Endothelial cell of umbilical vein (primary cell): Measurements from ENCODE around the gene FAS. TPM values are rescaled to one million over a fixed set of nuclear protein-coding genes. Genes with fewer than 3 reads are reported as not detected.

ENCODE experiments used
- BruUV-seq: library from RNA; stranded (reverse); fragments of 400-500 nt; replicated peaks from 2 replicates; lab custom pipeline; 2021; lab: Mats Ljungman, UMichigan
- CTCF ChIA-PET: fragments of 300-600, 350-600 bp; sonication (Branson Sonifier 250); formaldehyde crosslinking; loops from one replicate; lab custom pipeline; 2021; ENCODE audit warnings: antibody characterized with exemption, inconsistent platforms; lab: Charles Lee
- POLR2A ChIA-PET: fragments of 300-600, 350-600 bp; sonication (Branson Sonifier 250); formaldehyde crosslinking; loops from one replicate; lab custom pipeline; 2021; ENCODE audit warnings: antibody characterized with exemption, inconsistent platforms; lab: Charles Lee
- DNase-seq: peaks from one replicate; pipeline ENCODE4 v3.0.0-alpha.2; 2011; ENCODE audit warnings: low read depth, low spot score
- FAIRE-seq: peaks from 2 replicates; lab custom pipeline; 2011; peaks lifted over from hg19 to GRCh38; lab: Jason Lieb, UNC
- H2AFZ ChIP-seq: 2 replicates; pipeline ENCODE4 v1.6.0; 2012; ENCODE audit warnings: low read depth, low read length, control low read depth, inconsistent platforms
- H3K27ac ChIP-seq: 2 replicates; pipeline ENCODE4 v1.5.1; 2011; ENCODE audit warnings: low read depth, mild to moderate bottlenecking, control low read depth, low read length, moderate library complexity; ENCODE audit not compliant: insufficient read depth
- H3K27me3 ChIP-seq, 2 experiments: 2 replicates each; pipeline versions ENCODE4 v1.6.0 to v1.6.1; 2011; ENCODE audit warnings: low read length in 2 of 2, mixed read lengths in 1 of 2; ENCODE audit not compliant: control insufficient read depth in 2 of 2, insufficient read depth in 2 of 2
- H3K36me3 ChIP-seq, 2 experiments: 2 replicates in 1 of 2; 3 replicates in 1 of 2; pipeline ENCODE4 v1.5.1; 2011; ENCODE audit warnings: low read length in 2 of 2, mild to moderate bottlenecking in 1 of 2, moderate library complexity in 1 of 2; ENCODE audit not compliant: control insufficient read depth in 2 of 2, insufficient read depth in 2 of 2; ENCODE audit errors: extremely low read depth in 1 of 2
- H3K4me1 ChIP-seq: 3 replicates; pipeline ENCODE4 v1.5.1; 2011; ENCODE audit warnings: mild to moderate bottlenecking, low read length; ENCODE audit not compliant: control insufficient read depth, insufficient read depth; ENCODE audit errors: extremely low read depth
- H3K4me2 ChIP-seq: 2 replicates; pipeline ENCODE4 v1.6.1; 2011; ENCODE audit warnings: low read length, control low read depth, mixed read lengths; ENCODE audit not compliant: insufficient read depth
- H3K4me3 ChIP-seq, 3 experiments: fragments of 200-600 bp in 1 of 3; sonication (generic), shearing (Covaris generic) in 1 of 3; replicated peaks in 1 of 3; 2 replicates each; pipeline ENCODE4 v1.5.1; 2011 to 2016; ENCODE audit warnings: control low read depth in 3 of 3, low read length in 3 of 3, mild to moderate bottlenecking in 2 of 3, inconsistent platforms in 1 of 3, low read depth in 1 of 3, moderate library complexity in 1 of 3; ENCODE audit not compliant: insufficient read depth in 1 of 3
- H3K79me2 ChIP-seq: 2 replicates; pipeline ENCODE4 v1.6.0; 2012; ENCODE audit warnings: low read length, inconsistent platforms; ENCODE audit not compliant: control insufficient read depth, insufficient read depth
- H3K9ac ChIP-seq: replicated peaks from 2 replicates; pipeline ENCODE3; 2011; ENCODE audit warnings: low read length, control low read depth; ENCODE audit not compliant: insufficient read depth; ENCODE audit errors: extremely low read depth
- H3K9me1 ChIP-seq: replicated peaks from 3 replicates; pipeline ENCODE4 v1.6.0; 2011; ENCODE audit warnings: mild to moderate bottlenecking, low read length; ENCODE audit not compliant: control insufficient read depth, insufficient read depth; ENCODE audit errors: extremely low read depth
- H3K9me3 ChIP-seq: replicated peaks from 2 replicates; pipeline ENCODE4 v1.5.1; 2012; ENCODE audit warnings: low read length, inconsistent platforms; ENCODE audit not compliant: control insufficient read depth, insufficient read depth
- H4K20me1 ChIP-seq: replicated peaks from 2 replicates; pipeline ENCODE3; 2011; ENCODE audit warnings: mild to moderate bottlenecking, low read length; ENCODE audit not compliant: control insufficient read depth, insufficient read depth; ENCODE audit errors: extremely low read depth
- EZH2 ChIP-seq: IDR thresholded peaks from 2 replicates; pipeline ENCODE4 v1.6.1; 2012; ENCODE audit warnings: borderline replicate concordance, low read depth, mild to moderate bottlenecking, moderate library complexity, low read length, inconsistent platforms; ENCODE audit not compliant: severe bottlenecking
- FOS ChIP-seq: IDR thresholded peaks from 2 replicates; pipeline ENCODE4 v1.6.1; 2011; ENCODE audit warnings: mild to moderate bottlenecking, low read length, moderate library complexity, borderline replicate concordance; ENCODE audit not compliant: insufficient read depth
- GATA2 ChIP-seq: IDR thresholded peaks from 2 replicates; pipeline ENCODE4 v1.7.0; 2011; ENCODE audit warnings: low read depth, mild to moderate bottlenecking, moderate library complexity, mixed read lengths, low read length; ENCODE audit not compliant: insufficient read length, insufficient read depth
- JUN ChIP-seq: IDR thresholded peaks from 2 replicates; pipeline ENCODE4 v1.6.1; 2011; ENCODE audit warnings: borderline replicate concordance, low read depth; ENCODE audit not compliant: insufficient read length, insufficient read depth
- MAX ChIP-seq: IDR thresholded peaks from 2 replicates; pipeline ENCODE4 v1.6.1; 2011; ENCODE audit not compliant: insufficient read depth, insufficient read length
- MYC ChIP-seq: IDR thresholded peaks from one replicate; pipeline ENCODE4 v1.6.1; 2011; ENCODE audit warnings: mild to moderate bottlenecking, low read depth, low read length
- POLR2A ChIP-seq: IDR thresholded peaks from 2 replicates; pipeline ENCODE4 v1.6.1; 2012; ENCODE audit warnings: low read depth, mild to moderate bottlenecking, control low read depth, low read length
- POLR2AphosphoS5 ChIP-seq: IDR thresholded peaks from 2 replicates; pipeline ENCODE4 v1.6.1; 2012; ENCODE audit warnings: low read depth, mild to moderate bottlenecking, control low read depth, low read length, moderate library complexity; ENCODE audit not compliant: insufficient read depth
- dilution Hi-C: fragments of 300-500 bp; cut with MboI; formaldehyde crosslinking; loops from one replicate; pipeline ENCODE4 v1.15.0; 2019; ENCODE audit warnings: low sequenced_read_pairs; ENCODE audit not compliant: extremely low pct_ligation_motif_present
- intact Hi-C: fragments of 100-400 bp; cut with micrococcal nuclease; formaldehyde crosslinking; loops from one replicate; pipeline ENCODE4 v1.10.0; 2022
- polyA plus RNA-seq, 4 experiments: library from polyadenylated mRNA; depleted of rRNA in 3 of 4; stranded (reverse) in 3 of 4; unstranded in 1 of 4; fragments of >200 nt; gene quantifications; 2 replicates each; pipeline versions ENCODE4 v1.2.1 to v1.2.3, GENCODE V29; 2011 to 2012; ENCODE audit warnings: missing spikeins in 1 of 4
- total RNA-seq: library from RNA; stranded (reverse); gene quantifications from 2 replicates; pipeline ENCODE4 v1.2.3, GENCODE V29; 2021

The FAS gene
- total and polyA plus RNA-seq, 2 donors (not counting 3 experiments of a cell fraction or from before 2014, with no cell fraction given): 2.0 to 6.1 TPM

GRCh38 chr10:88991161-88991898 is 732 bp downstream of the FAS start:
- H3K9me1 ChIP-seq: no peaks in the 10 kb centered on the region
- peak overlapping the region; percentile 6 for H3K27ac ChIP-seq
- H3K4me3 ChIP-seq: peak overlapping the region; percentile 76 to 84 (median 84)
- no peaks in the 10 kb centered on the region for H3K79me2 ChIP-seq
- peaks cover 12% of the 10 kb centered on the region for H3K4me1 ChIP-seq
- POLR2A ChIA-PET: interaction anchor here (0.6 kb wide), 1 partner anchor 9 kb away, joined by 3 read pairs; no protein-coding TSS in a partner anchor
- peak overlapping the region; percentile 83 for H3K4me2 ChIP-seq
- H3K9ac ChIP-seq: peak overlapping the region; percentile 50
- dilution Hi-C loops: loop anchor here (25.0 kb wide), 1 partner anchor 221 kb away; the partner anchor contains the start of gene CH25H
- FAIRE-seq (peak; percentile 46), DNase-seq (peak; percentile 63)
- H3K36me3 ChIP-seq: no peaks in the 10 kb centered on the region
- intact Hi-C loops: loop anchor here (2.0 kb wide), 1 partner anchor 215 kb away; the partner anchor contains the start of gene CH25H
- H2AFZ ChIP-seq: peak overlapping the region; percentile 77
- TF ChIP-seq GATA2 (no peak), EZH2 (no peak), POLR2AphosphoS5 (peak; percentile 47), JUN (no peak), FOS (no peak), MAX (no peak), MYC (no peak), POLR2A (no peak)
- CTCF ChIA-PET: interaction anchor here (0.8 to 2.6 kb wide), 13 partner anchors 9 to 226 kb away, joined by 3 to 15 read pairs (median 6); no protein-coding TSS in a partner anchor
- peaks cover 11 to 22% of the 10 kb centered on the region in 2 experiments for H3K27me3 ChIP-seq
- no peaks in the 10 kb centered on the region for H4K20me1 ChIP-seq
- BruUV-seq: TSS peak; percentile 63
- H3K9me3 ChIP-seq: no peaks in the 10 kb centered on the region
